Suprapubic skin (tissue), 3 donors: ENCODE measurements around the gene PGA4.

Experiments
- CTCF ChIP-seq, 2 donors: fragments of 200-600 bp in 1 of 2; fragments of 450-650 bp in 1 of 2; sonication (generic) in 1 of 2; IDR thresholded peaks; one replicate each; pipeline ENCODE4 v1.5.1; 2016 to 2019; ENCODE audit warnings: antibody characterized with exemption in 2 of 2, mild to moderate bottlenecking in 1 of 2, moderate library complexity in 1 of 2
- POLR2AphosphoS5 ChIP-seq, 3 donors: sonication (generic); formaldehyde crosslinking; IDR thresholded peaks; one replicate each; pipeline ENCODE4 v1.6.1; 2017; ENCODE audit warnings: antibody characterized with exemption in 3 of 3

- TF ChIP-seq CTCF (IDR thresholded peaks at IDR 0.05) (no peak), POLR2AphosphoS5 (IDR thresholded peaks at IDR 0.05) (no peak)
Measured at GRCh38 chr11:61264371-61264770, 42.2 kb downstream of the PGA4 start.
